ENCODE measurements around the gene PNKP. TPM values are rescaled to one million over a fixed set of nuclear protein-coding genes. Genes with fewer than 3 reads are reported as not detected.

PNKP gene
- total and polyA plus RNA-seq, 5 donors: 38.6 to 144 (median 40.8) TPM

- H3K27ac ChIP-seq (ENCODE audit: low read length): no peak overlapping the region
- DNase-seq (peak in 2 of 3 donors; percentile 48 to 68), ATAC-seq (no peak)
- 92% methylated on average over 26 of the region's 26 CpGs for WGBS
- intact Hi-C loops (cut with DNase I): loop anchor here in 1 of 4 donors (10.0 kb wide), 1 partner anchor 172 kb away; the partner anchor contains the start of gene ADM5
- H3K9me3 ChIP-seq (ENCODE audit: control insufficient read depth, low read length): no peaks in the 10 kb centered on the region
- H3K27me3 ChIP-seq (ENCODE audit: control insufficient read depth, insufficient read depth): no peaks in the 10 kb centered on the region
- peaks cover 5% of the 10 kb centered on the region for H3K4me1 ChIP-seq (ENCODE audit: control insufficient read depth, insufficient read depth, low read length)
- H3K4me3 ChIP-seq (ENCODE audit: low read length): no peak overlapping the region
These were observed 10.1 kb downstream of the PNKP start for GRCh38 chr19:49857061-49857837.

- no peaks in the 10 kb centered on the region for H3K27me3 ChIP-seq (ENCODE audit: control insufficient read depth, insufficient read depth)
- H3K27ac ChIP-seq (ENCODE audit: low read length): no peak overlapping the region
- H3K4me3 ChIP-seq (ENCODE audit: low read length): no peak overlapping the region
- intact Hi-C loops (cut with DNase I): loop anchor here in 1 of 4 donors (10.0 kb wide), 1 partner anchor 172 kb away; the partner anchor contains the start of gene ADM5
- peak in 1 of 2 donors; percentile 0 for ATAC-seq
- DNase-seq: peak in 2 of 3 donors; percentile 55 to 59
- peaks cover 6% of the 10 kb centered on the region for H3K4me1 ChIP-seq (ENCODE audit: control insufficient read depth, insufficient read depth, low read length)
- no peaks in the 10 kb centered on the region for H3K9me3 ChIP-seq (ENCODE audit: control insufficient read depth, low read length)
- 91% methylated on average over 18 of the region's 18 CpGs for WGBS
These were observed 10.8 kb downstream of the PNKP start for GRCh38 chr19:49856574-49857021.

GRCh38 chr19:49855676-49856573 is 11.5 kb downstream of the PNKP start:
- H3K4me1 ChIP-seq (ENCODE audit: control insufficient read depth, insufficient read depth, low read length): peaks cover 6% of the 10 kb centered on the region

GRCh38 chr19:49855277-49855675 is 12.1 kb downstream of the PNKP start:
- H3K27ac ChIP-seq (ENCODE audit: low read length): no peak overlapping the region
- H3K4me3 ChIP-seq (ENCODE audit: low read length): no peak overlapping the region
- intact Hi-C loops (cut with DNase I): loop anchor here in 1 of 4 donors (10.0 kb wide), 1 partner anchor 170 kb away; the partner anchor contains the start of gene ADM5
- DNase-seq: peak in 2 of 3 donors; percentile 51 to 62
- 88% methylated on average over 12 of the region's 12 CpGs for WGBS
- no peaks in the 10 kb centered on the region for H3K27me3 ChIP-seq (ENCODE audit: control insufficient read depth, insufficient read depth)
- no peak for ATAC-seq
- peaks cover 6% of the 10 kb centered on the region for H3K4me1 ChIP-seq (ENCODE audit: control insufficient read depth, insufficient read depth, low read length)
- no peaks in the 10 kb centered on the region for H3K9me3 ChIP-seq (ENCODE audit: control insufficient read depth, low read length)

More at GRCh38 chr19:49855676-49856573, 11.5 kb downstream of the PNKP start:
- ATAC-seq (no peak), DNase-seq (peak in 2 of 3 donors; percentile 57 to 63)
- Histone ChIP-seq H3K4me3 (ENCODE audit: low read length) (no peak overlapping the region), H3K27ac (ENCODE audit: low read length) (no peak overlapping the region), H3K27me3 (ENCODE audit: control insufficient read depth, insufficient read depth) (no peaks in the 10 kb centered on the region), H3K9me3 (ENCODE audit: control insufficient read depth, low read length) (no peaks in the 10 kb centered on the region)
- intact Hi-C loops (cut with DNase I): loop anchor here in 1 of 4 donors (10.0 kb wide), 1 partner anchor 171 kb away; the partner anchor contains the start of gene ADM5
- 78% methylated on average over 21 of the region's 21 CpGs for WGBS

GRCh38 chr19:49854378-49855263 is 12.8 kb downstream of the PNKP start:
- intact Hi-C loops (cut with DNase I): loop anchor here in 1 of 4 donors (10.0 kb wide), 1 partner anchor 170 kb away; the partner anchor contains the start of gene ADM5
- WGBS: 87% methylated on average over 39 of the region's 39 CpGs
- H3K9me3 ChIP-seq (ENCODE audit: control insufficient read depth, low read length): no peaks in the 10 kb centered on the region
- peak; percentile 43 to 67 (median 65) for DNase-seq
- no peaks in the 10 kb centered on the region for H3K27me3 ChIP-seq (ENCODE audit: control insufficient read depth, insufficient read depth)
- no peak overlapping the region for H3K4me3 ChIP-seq (ENCODE audit: low read length)
- no peak overlapping the region for H3K27ac ChIP-seq (ENCODE audit: low read length)
- peaks cover 6% of the 10 kb centered on the region for H3K4me1 ChIP-seq (ENCODE audit: control insufficient read depth, insufficient read depth, low read length)
- ATAC-seq: no peak

- intact Hi-C loops (cut with DNase I): loop anchor here in 1 of 4 donors (10.0 kb wide), 1 partner anchor 169 kb away; the partner anchor contains the start of gene ADM5
- 87% methylated on average over 10 of the region's 10 CpGs for WGBS
- peaks cover 6% of the 10 kb centered on the region for H3K4me1 ChIP-seq (ENCODE audit: control insufficient read depth, insufficient read depth, low read length)
- no peak overlapping the region for H3K27ac ChIP-seq (ENCODE audit: low read length)
- ATAC-seq (no peak), DNase-seq (peak in 2 of 3 donors; percentile 29 to 55)
- no peak overlapping the region for H3K4me3 ChIP-seq (ENCODE audit: low read length)
- no peaks in the 10 kb centered on the region for H3K9me3 ChIP-seq (ENCODE audit: control insufficient read depth, low read length)
- H3K27me3 ChIP-seq (ENCODE audit: control insufficient read depth, insufficient read depth): no peaks in the 10 kb centered on the region
These were observed 13.5 kb downstream of the PNKP start for GRCh38 chr19:49853852-49854377.

GRCh38 chr19:49852631-49853126 is 14.7 kb downstream of the PNKP start:
- ATAC-seq: no peak
- intact Hi-C loops (cut with DNase I): loop anchor here in 1 of 4 donors (10.0 kb wide), 1 partner anchor 168 kb away; the partner anchor contains the start of gene ADM5
- H3K4me3 ChIP-seq (ENCODE audit: low read length): no peak overlapping the region
- no peak overlapping the region for H3K27ac ChIP-seq (ENCODE audit: low read length)
- 66% methylated on average over 14 of the region's 14 CpGs for WGBS
- no peaks in the 10 kb centered on the region for H3K9me3 ChIP-seq (ENCODE audit: control insufficient read depth, low read length)
- H3K27me3 ChIP-seq (ENCODE audit: control insufficient read depth, insufficient read depth): no peaks in the 10 kb centered on the region
- DNase-seq: peak in 2 of 3 donors; percentile 10 to 20
- H3K4me1 ChIP-seq (ENCODE audit: control insufficient read depth, insufficient read depth, low read length): peaks cover 6% of the 10 kb centered on the region

- intact Hi-C loops (cut with DNase I): loop anchor here in 1 of 4 donors (10.0 kb wide), 1 partner anchor 167 kb away; the partner anchor contains the start of gene ADM5
- DNase-seq: peak; percentile 43 to 83 (median 71)
- Histone ChIP-seq H3K4me1 (ENCODE audit: control insufficient read depth, insufficient read depth, low read length) (peaks cover 6% of the 10 kb centered on the region), H3K27ac (ENCODE audit: low read length) (peak overlapping the region; percentile 98), H3K9me3 (ENCODE audit: control insufficient read depth, low read length) (no peaks in the 10 kb centered on the region), H3K27me3 (ENCODE audit: control insufficient read depth, insufficient read depth) (no peaks in the 10 kb centered on the region), H3K4me3 (ENCODE audit: low read length) (peak overlapping the region; percentile 98)
- 2% methylated on average over 76 of the region's 78 CpGs for WGBS
- ATAC-seq: no peak
These were observed 15.7 kb downstream of the PNKP start for GRCh38 chr19:49851456-49852259.

Data from right cardiac atrium (tissue), 5 donors.